ENCODE measurements around the gene CTSE.
"Not testable (repeated sequence)": the region's sequence is repeated elsewhere in the genome, so short reads cannot be mapped to it uniquely, and the experiment has no call there.

Gene CTSE

GRCh38 chr1:206023695-206024094 is at the start of gene CTSE:
TSS of gene CTSE (minus strand) at chr1:206023895. CDS start at chr1:206023791, 104 bp downstream.
- DNase-seq, result no peak

- no peak for DNase-seq
Measured at GRCh38 chr1:206070627-206071304, 47.1 kb upstream of the CTSE start.

GRCh38 chr1:206068314-206068713 is 44.6 kb upstream of the CTSE start:
- no peak for DNase-seq

- DNase-seq, result no peak
Measured at GRCh38 chr1:206067486-206068227, 44.0 kb upstream of the CTSE start.

- DNase-seq, result no peak
Measured at GRCh38 chr1:206066479-206067171, 42.9 kb upstream of the CTSE start.

- no peak for DNase-seq
Measured at GRCh38 chr1:206065547-206066145, 42.0 kb upstream of the CTSE start.

GRCh38 chr1:206064501-206064900 is 40.8 kb upstream of the CTSE start:
- DNase-seq, result not testable (repeated sequence)

- DNase-seq, result not testable (repeated sequence)
Measured at GRCh38 chr1:206064001-206064400, 40.3 kb upstream of the CTSE start.

- no peak for DNase-seq
Measured at GRCh38 chr1:206062464-206062863, 38.8 kb upstream of the CTSE start.

- no peak for DNase-seq
Measured at GRCh38 chr1:206060844-206061243, 37.1 kb upstream of the CTSE start.

- peak; percentile 72 for DNase-seq
Measured at GRCh38 chr1:206059355-206059915, 35.7 kb upstream of the CTSE start.

GRCh38 chr1:206058927-206059292 is 35.2 kb upstream of the CTSE start:
- no peak for DNase-seq

GRCh38 chr1:206058289-206058926 is 34.7 kb upstream of the CTSE start:
- not testable (repeated sequence) for DNase-seq

- DNase-seq, result not testable (repeated sequence)
Measured at GRCh38 chr1:206055639-206056323, 32.1 kb upstream of the CTSE start.

- DNase-seq, result not testable (repeated sequence)
Measured at GRCh38 chr1:206055069-206055625, 31.5 kb upstream of the CTSE start.

GRCh38 chr1:206053616-206054015 is 29.9 kb upstream of the CTSE start:
- not testable (repeated sequence) for DNase-seq

GRCh38 chr1:206052919-206053610 is 29.4 kb upstream of the CTSE start, which contains the start of gene RHEX:
TSS of gene RHEX (plus strand) at chr1:206053173. CDS start at chr1:206097829, 44,656 bp downstream.
- DNase-seq, result not testable (repeated sequence)

GRCh38 chr1:206052231-206052865 is 28.7 kb upstream of the CTSE start:
- not testable (repeated sequence) for DNase-seq

- DNase-seq, result peak; percentile 12
Measured at GRCh38 chr1:206050655-206051235, 27.1 kb upstream of the CTSE start.
